HG03432 (cell line): Measurements from ENCODE around the gene DYNC1I2.
"Not testable (repeated sequence)": the region's sequence is repeated elsewhere in the genome, so short reads cannot be mapped to it uniquely, and the experiment has no call there.

Experiments
- ATAC-seq: cut with Tn5 transposase; IDR thresholded peaks from one replicate; pipeline ENCODE4 v1.9.1; 2021; ENCODE audit warnings: mild to moderate bottlenecking, moderate library complexity; ENCODE audit not compliant: unreplicated experiment

Gene DYNC1I2

DNA sequence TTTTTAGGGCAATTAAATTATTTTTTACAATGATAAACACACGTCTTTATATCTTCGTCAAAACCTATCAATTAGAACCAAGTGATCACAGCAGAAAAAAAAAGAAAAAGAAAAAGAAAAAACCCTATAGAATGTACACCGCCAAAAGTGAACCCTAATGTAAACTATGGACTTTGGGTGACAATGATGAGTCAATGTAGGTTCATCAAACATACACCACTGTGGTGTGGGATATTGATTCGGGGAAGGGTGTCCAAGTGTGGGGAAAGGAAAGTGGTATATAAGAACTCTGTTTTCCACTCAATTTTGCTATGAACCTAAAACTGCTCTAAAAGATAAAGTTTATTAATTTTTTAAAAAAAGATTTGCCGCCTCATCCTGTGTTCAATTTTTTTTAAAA lies 85.1 kb downstream of the DYNC1I2 start:
- no peak for ATAC-seq

DNA sequence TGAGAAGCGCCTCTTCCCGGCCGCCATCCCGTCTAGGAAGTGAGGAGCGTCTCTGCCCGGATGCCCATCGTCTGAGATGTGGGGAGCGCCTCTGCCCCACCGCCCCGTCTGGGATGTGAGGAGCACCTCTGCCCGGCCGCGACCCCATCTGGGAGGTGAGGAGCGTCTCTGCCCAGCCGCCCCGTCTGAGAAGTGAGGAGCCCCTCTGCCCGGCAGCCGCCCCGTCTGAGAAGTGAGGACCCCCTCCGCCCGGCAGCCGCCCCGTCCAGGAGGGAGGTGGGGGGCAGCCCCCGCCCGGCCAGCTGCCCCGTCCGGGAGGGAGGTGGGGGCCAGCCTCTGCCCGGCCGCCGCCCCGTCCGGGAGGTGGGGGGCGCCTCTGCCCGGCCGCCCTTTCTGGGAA lies 87.3 kb downstream of the DYNC1I2 start:
- ATAC-seq = not testable (repeated sequence)

DNA sequence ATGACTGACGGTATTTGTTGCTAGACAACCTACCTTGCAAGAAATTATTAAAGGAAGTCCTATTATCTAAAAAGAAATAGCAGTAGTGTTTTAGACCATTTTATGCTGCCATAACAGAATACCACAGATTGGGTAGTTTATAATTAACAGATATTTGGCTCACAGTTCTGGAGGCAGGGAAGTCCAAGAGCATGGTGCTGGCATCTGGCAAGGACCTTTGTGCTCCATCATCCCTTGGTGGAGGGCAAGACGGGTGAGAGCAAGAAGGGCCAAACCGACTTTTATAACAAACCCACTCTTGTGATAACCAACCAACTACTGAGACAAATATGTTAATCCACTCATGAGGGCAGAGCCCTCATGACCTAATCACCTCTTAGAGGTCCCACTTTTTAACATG lies 91.2 kb downstream of the DYNC1I2 start:
- no peak for ATAC-seq

DNA sequence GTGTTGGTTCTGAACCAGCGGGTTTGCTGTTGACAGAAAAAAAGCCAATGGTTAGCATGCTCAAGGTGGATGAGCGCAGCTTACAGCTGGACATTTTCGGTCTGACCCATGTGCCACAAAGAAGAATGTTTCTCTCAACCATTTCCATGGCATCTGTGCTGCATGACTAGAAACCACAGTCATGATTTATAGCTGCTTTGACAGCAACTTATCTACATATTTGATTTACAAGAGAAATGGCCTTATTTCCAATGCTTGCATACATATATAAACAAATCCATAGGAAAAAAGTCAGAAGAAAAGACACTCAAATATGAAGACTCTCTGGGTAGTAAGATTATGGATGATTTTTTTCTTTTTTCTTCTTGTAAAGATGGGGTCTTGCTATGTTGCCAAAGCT lies 98.2 kb downstream of the DYNC1I2 start:
- no peak for ATAC-seq

DNA sequence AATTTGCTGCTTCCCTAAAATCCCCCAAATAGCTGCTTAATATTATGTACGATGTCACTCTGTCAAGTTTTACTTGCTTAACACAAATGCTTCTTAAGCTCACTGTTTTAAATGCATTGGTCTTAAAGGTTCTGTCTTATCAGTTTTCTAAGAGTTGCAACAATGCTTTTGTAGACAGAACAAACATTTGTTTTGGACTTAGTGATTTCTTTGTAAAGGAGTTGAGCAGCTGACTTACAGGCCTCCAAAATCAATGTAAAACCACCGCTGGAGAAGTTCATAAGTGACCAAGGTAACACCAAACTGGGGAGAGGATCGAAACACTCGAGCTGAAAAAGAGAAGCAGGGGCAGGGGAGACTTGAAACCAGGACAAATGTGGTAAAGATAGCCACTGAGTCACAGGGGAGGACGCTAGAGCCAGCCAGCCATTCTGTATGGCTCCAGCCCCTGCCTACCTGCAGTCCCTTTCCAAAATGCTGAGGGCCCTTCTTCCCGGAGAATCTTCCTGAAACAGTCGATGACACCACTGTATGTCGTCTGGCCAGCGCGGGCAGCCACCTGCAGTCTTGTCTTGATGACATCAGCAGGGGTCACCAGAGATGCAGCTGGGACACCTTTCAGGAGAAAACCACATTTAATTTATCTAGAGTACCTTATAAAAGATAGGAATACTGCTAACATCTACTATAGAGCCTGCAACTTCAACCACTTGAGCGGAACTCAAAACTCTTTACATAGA lies 100.2 kb downstream of the DYNC1I2 start:
- no peak for ATAC-seq

DNA sequence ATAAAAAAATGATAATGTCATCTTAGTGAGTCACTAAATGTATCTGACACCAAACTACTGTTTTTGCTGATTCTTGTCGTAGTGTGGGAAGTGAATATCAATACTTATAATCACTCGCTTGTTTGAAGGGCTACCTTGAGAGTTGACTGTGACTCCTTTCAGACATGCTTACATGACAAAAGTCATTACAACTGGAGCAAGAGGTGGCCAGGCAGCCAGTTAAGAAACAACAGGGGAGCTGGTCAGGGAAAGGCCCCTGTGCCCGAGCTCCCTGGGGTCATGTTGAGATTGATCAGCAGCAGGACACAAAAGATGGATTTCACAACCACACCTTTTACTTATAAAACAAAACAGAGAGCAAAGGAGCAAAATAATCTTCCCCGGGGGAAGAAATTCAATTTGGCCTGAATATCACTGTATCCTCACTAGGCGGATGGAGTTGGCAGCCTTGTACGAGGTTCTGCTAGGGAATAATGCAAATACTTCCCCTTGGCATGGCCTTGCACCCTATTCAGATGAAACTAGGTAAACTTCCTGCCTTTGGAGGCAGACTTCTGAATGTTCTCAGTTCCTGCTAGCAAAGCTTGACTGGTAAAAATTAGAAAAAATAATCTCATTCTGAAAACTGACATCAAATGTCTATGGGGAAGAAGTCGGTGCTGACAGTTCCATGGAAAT lies 101.2 kb downstream of the DYNC1I2 start:
- no peak for ATAC-seq

DNA sequence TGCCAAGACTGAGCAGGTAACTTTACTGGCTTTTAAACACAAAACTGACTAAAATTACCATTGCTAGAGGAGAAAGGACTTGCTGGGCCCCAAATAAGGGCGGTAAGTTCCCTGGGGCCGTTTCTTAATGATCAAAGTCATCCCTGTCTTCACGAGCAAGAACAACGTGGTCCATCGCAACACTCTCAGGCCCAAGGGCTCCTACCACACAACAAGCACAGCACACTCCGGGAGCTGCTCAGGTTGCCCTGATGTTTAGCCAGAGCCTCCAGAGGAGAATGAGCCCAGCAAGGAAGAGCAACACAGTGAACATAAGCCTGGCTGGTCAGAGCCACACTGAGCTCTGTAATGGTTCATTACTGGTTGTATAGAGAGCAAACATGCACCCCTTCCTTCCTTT lies 102.7 kb downstream of the DYNC1I2 start:
- no peak for ATAC-seq

DNA sequence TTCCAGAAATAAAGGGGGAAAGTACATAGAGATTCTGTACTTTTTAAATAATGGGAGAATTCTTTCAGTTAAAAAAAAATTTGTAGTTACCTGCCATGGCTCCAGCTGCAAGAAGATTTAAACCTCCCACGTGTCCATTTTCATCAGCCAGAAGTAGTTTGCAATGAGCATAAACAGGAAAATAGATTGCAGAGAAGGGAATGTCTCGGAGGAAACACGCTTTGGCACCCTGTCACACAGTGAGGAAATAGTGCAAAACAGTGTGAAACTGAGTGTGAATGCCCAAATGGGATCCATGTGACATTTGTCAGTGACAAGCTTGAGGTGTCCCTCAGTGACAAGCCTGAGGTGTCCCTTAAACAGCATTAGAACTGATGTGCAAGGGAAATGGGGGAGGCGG lies 104.1 kb downstream of the DYNC1I2 start:
- no peak for ATAC-seq

DNA sequence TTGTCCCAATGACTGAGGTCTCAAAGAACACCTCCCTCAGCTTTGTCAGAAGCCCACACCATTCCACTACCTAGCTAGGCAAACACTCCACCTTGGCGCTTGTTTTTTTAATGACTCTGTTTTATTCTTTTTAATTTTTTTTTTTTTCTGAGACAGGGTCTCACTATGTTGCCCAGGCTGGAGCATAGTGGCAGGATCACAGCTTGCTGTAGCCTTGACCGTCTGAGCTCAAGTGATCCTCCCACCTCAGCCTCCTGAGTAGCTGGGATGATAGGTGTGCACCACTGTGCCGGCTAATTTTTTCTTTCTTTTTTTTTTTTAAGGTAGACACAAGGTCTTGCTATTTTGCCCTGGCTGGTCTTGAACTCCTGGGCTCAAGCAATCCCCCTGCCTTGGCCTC lies 104.9 kb downstream of the DYNC1I2 start:
- no peak for ATAC-seq

DNA sequence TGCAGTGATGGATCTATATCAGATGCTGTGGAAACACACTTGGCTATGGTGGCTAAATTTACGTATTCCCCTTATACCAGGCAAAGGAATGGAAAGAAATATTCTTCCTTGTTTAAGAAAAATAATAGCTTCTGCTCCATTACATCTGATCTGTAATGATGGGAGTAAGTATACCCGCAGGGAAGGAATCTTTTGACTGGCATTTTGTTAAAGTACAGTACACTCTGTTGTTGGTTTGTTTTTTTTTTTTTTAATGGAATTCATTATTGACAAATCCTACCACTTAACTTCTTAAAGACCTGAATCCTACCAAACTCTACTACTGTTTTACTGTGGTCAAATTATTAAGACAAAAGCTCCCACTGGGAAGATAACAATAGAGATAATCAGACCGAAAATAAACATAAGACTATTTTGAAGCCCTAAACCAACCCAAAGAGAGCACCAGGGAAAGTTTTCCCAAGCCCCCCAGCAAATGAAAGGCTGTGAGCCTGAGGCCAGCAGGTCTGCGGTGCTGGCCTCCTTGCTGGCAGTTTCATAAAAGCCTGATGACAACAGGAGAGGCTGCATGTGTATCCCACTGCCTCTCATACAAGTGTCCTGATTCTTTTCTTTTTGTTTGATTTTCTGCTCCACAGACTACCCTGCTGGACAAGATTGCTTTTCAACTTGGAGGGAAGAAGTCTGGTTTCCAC lies 105.8 kb downstream of the DYNC1I2 start:
- no peak for ATAC-seq

DNA sequence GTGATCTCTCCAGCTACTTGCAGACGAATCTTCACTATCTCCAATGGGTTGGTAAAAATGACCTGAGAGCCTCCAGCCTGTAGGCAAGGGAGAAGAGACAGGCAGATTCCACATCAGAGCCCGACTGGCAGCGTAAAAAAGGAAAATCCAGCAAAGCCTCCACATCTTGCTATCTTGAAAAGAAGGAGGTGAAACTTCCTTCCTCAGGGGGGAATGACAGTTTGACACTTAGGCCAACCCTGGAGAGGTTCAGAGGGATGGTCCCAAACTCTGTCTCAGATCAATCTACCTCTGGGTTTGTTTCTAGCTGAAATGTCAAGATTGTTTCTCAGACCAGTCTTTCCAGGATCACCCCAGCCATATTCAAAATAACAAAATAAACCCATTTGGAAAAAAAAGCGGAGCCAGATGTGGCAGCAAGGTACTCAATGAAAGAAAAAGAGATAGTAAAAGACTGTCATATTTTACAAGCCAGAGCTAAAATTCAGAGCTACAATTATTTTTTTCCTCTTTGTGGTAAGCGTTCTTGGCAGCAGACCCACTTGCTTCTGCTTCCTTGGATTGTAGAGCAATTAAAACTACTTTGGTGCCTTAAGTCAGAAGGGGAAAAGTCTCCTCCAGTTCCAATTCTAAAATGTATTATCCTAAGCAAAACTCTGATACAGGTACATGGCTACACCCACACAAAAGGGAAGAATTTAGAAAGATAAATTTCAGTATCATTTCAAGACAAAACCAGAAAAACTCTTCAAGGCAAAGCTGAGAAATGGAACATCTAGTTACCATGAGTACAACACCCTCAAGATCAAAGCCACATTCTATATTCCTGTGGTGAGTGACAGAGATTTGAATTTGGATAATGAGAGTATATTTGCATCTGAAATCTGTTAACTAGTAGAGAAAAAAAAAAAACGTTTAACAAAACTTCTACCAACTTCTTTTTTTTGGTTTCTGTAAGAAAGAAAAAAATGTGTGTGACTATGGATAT lies 106.7 kb downstream of the DYNC1I2 start:
- ATAC-seq = no peak

DNA sequence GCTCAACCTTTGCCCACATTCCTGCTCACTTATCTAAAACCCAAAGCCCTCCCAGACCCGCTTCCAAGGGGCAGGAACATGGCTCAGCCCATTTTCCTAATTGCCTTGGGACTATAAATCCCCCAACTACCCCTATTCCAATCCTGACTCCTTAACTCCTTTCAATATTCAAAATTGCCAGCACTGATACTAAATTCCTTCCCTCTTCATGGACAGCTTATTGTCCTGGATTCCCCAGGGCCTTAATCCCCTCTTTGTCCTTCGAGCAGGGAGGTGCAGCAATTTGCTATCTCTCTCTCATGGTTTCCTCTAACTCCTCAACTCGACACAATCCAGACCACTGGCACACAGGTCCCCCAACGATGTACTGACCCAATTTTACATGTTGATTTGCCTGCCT lies 107.6 kb downstream of the DYNC1I2 start:
- ATAC-seq = no peak
